HG03469 (cell line): ENCODE data around the gene AMPD1.

Experiments used
- ATAC-seq: cut with Tn5 transposase; IDR thresholded peaks from one replicate; pipeline ENCODE4 v1.9.1; 2021; ENCODE audit warnings: mild to moderate bottlenecking, moderate library complexity, moderate number of reproducible peaks; ENCODE audit not compliant: unreplicated experiment

Gene AMPD1

DNA sequence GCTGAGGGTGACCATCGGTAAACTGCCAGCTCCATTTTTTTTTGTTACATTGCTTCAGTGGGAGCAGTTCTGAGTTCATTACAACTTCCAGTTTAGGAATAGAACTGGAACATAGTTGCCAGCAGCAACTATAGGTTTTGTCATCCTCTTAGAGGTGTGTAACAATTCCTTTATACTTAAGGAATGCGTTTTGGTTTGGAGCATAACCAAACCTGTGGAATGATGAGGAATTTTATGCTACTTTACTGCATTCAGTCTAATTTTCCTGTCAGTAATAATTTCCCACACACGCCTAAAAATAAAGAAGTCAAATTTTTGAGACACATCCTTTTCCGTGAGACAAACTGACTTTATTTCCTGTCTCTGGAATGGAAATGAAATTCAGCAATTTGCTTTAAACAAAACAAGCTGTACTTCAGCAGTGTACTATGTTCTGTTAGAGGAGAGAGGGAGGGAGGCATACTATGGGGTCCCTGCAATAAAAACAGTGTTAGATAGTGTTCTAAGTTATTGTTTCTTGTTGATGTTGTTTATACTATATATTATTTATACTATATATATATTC lies 4.8 kb upstream of the AMPD1 start:
- ATAC-seq = no peak

DNA sequence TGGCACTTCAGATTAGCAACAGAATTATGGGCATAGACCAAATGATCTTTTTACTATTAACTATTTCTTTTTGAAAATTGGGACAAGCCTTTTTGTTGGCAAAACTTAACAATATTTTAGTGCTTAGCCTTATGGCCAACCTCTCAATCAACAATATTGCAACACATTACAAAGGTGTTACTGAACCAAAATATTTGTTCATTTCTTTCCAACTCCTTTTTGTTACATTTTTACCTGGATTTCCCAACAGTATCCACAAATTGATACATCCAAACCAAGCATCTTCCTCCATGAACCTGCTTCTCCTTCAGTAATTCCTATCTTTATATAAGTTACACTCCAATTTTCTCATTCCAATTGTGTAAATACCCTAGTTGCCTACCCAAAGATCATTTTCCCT lies 1.5 kb upstream of the AMPD1 start:
- ATAC-seq = no peak

DNA sequence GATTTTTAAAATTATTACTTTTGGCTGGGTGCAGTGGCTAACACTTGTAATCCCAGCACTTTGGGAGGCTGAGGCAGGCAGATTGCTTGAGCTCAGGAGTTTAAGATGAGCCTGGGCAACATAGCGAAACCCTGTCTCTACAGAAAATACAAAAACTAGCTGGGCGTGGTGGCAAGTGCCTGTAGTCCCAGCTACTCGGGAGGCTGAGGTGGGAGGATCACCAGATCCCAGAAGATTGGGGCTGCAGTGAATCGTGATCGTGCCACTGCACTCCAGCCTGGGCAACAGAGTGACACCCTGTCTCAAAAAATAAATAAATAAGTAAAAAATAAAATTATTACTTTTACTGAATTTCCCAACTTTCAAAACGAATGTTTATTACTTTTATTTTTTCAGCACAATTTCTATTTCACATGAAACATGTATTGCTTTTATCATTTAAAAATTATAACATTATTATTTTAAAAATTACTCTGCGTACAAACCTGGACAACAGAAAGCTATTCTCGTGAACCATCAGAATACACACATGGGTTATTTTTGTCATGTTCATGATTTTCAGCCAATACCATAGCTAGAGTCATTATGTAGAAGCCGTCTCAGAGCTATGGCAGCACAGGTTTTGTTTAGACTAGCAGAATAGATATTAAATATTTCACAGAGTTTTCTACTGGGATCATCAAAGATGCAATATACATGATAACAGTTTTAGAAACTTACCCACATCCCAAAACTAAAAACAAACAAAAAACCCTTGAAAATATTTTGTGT lies 621 bp downstream of the AMPD1 start:
- ATAC-seq = no peak

DNA sequence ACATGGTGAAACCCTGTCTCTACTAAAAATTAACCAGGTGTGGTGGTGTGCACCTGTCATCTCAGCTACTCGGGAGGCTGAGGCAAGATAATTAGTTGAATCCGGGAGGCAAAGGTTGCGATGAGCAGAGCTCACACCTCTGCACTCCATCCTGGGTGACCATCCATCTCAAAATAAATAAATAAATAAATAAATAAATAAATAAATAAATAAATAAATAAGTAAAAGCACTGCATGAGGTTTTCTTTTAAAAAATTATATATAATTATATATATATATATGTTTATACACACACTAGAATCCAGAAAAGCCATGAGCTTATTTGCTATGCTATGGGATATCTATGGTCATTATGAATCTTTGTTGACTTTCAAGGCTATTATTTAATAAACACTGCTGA lies 2.4 kb downstream of the AMPD1 start:
- no peak for ATAC-seq

GRCh38 chr1:114691061-114691460 lies 4.3 kb downstream of the AMPD1 start:
- no peak for ATAC-seq

DNA sequence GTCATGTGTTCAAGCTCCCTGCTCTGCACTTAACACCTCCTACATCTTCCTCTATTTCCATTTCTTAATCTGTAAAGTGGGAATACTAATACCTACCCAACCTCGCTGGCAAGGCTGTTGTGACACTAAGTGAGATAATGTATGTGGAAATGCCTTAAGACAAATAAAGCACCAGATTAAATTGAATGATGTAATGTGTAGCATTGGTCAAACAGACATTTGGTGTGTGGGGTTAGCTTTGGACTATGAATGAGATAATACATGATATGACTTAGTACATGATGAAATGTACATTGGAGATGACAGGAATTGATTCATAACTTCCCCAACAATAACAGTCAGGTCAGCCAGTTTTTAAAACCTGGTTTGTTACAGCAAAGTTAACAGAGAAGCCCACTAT lies 5.2 kb downstream of the AMPD1 start:
- no peak for ATAC-seq

GRCh38 chr1:114688526-114688925 lies 6.8 kb downstream of the AMPD1 start:
- no peak for ATAC-seq

GRCh38 chr1:114685851-114686250 lies 9.5 kb downstream of the AMPD1 start:
- no peak for ATAC-seq

GRCh38 chr1:114677691-114678090 lies 17.7 kb downstream of the AMPD1 start:
- ATAC-seq = no peak

- ATAC-seq = no peak
These were observed 19.2 kb downstream of the AMPD1 start for GRCh38 chr1:114676115-114676514.

DNA sequence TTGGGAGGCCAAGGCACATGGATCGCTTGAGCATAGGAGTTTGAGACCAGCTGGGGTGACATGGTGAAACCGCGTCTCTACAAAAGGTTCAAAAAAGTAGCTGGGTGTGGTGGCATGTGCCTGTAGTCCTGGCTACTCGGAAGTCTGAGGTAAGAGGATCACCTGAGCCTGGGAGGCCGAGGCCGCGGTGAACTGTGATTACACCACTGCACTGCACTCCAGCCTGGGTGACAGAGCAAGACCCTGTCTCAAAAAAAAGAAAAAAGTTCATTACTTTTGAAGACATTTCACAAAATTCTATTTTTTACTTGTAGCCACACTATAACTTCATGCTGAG lies 23.4 kb downstream of the AMPD1 start:
- no peak for ATAC-seq

- ATAC-seq = no peak
These were observed 24.1 kb downstream of the AMPD1 start for GRCh38 chr1:114671011-114671938.

DNA sequence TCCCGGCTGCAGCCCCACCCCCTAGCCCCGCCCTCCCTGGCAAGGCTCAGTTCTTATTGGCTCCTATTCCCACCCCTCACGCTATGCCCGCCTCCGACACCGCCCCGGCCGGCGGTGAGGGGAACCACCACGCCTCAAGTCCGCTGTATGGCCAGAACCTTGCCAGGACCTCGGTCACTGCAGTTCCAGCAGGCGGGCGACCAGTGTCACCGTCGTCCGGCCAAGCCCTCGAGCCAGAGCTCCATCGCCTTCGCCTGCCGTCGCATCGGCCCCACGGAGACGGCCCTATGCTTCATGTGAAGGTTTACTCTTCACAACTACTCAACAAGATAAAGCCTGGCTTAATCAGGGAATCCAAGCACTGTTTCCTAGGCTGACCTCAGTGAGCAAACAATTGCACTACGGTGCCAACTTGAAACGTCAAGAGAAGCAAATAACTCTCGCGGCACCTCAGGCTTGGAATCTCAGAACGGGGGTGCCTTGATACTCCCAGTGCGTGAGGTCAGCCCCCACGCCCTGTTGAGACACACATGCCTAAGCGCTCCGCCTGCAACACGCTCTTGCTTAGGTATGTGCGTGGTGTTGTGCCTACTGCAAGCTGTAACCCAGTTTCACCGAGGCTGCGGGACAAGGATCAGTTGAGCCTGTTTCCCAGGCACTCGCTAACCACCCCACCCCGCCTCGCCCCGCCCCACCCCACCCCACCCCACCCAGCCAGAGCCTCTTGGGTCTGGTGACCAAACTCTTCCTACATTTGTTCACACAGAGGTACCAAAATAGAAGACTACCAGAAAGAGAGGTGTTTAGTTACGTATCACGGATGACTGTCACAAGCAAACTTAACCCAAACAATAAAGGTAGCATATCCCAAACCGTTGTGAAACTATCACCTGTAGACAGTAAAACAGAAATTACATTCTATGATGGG lies 25.0 kb downstream of the AMPD1 start:
- ATAC-seq = peak; percentile 90

DNA sequence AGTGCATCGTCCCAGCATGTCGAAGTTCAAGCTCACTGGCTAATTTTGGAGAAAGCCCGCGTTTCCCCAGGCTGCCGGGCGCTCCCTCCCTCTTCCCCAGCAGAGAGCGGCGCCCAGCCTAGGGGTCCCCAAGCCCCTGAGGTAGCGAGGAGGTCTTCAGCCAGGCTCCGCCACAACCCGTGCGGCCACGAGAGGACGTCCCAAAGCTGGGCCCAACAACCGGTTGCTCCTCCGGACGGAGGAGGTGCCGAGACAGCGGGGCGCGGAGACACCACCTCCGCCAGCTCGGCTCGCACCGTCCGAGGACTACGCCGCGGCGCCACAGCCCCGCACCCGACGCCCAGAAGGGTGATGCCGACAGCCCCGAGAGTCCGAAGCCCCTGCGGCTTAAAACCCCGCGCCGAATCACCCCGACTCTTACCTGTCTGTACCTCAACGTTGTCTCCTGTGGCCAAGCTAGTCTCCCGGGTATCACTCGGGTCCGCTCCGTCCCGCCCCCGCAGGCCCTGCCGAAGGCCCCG lies 25.7 kb downstream of the AMPD1 start, which contains the start of gene DENND2C:
Gene DENND2C, minus strand, starts transcription at position 488 of the 521 bp plus-strand sequence. CDS start 44,065 bp downstream, outside the sequence.
- ATAC-seq = peak; percentile 37

DNA sequence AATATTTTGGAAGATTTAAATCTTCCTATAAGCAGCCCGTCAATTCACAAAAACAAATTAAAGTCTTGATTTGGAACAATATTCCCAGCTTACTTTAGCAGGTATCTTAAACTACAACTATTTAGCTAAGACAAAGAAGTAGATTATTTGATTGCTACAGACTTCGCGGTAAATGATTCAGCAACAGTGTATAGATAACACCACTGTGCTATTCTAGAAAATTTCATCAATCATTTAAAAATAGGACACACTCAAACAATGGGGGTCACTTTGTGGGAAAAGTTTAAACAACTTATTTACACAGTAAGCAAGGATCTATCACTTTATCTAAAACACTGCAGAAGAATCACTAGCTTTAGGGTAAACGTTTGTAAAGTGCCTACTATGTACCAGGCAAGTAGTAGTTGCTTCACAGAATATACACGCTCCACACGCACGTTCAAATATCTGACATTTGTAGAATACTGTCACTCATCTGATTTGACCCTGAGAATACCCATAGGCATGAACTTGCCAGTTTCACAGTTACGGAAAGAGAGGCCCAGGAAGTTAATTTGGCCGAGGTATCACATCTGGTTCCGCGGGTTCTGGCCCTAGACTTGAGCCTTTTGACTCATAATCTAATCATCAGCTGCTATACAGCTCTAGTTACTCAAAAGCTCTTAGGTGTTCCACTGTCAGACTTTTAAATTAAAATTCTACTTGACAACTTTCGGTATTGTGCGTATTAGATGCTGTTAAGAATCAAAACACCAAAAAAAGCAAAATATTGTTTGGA lies 26.4 kb downstream of the AMPD1 start:
- no peak for ATAC-seq

DNA sequence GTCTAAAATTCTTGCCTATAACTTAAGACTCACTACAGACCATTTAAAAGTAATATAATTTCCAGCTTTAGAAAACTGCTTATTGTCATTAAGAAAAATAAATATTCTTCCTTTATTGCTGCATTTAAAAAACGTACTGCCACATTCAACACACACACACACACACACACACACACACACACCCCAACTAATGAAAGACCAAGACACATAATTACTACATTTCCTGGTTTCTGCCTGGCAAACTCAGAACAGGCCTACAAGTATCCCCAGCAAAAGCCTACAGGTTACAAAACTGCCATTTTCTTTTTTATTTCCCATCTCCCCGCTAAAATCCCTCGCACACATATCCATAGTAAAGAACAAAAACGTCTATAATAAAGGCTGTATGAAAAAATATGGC lies 27.0 kb downstream of the AMPD1 start:
- ATAC-seq = no peak

GRCh38 chr1:114666954-114667353 lies 28.4 kb downstream of the AMPD1 start:
- no peak for ATAC-seq

DNA sequence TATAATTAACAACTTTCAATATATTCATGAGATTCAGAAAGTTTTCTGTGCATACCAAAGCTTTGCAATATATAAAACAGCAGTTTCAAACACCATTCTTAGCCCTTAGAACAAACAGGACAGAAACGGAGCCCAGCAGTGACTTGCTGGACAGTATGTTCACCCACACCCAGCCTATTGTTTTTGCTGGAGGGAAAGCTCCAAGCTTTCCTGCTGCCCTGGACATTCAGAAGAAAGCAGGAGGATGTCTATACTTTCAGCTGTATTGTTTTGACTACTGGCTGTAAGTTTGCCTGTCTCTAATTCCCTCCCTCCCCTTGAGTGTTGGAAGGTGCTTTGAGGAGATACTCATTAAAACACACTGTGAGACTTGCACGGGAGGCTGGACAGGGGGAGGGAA lies 35.1 kb downstream of the AMPD1 start:
- no peak for ATAC-seq

- ATAC-seq = no peak
These were observed 43.5 kb downstream of the AMPD1 start for GRCh38 chr1:114651893-114652292.

GRCh38 chr1:114648503-114648902 lies 46.8 kb downstream of the AMPD1 start:
- no peak for ATAC-seq
